ENCODE measurements around the gene EPB41. TPM values are rescaled to one million over a fixed set of nuclear protein-coding genes. Genes with fewer than 3 reads are reported as not detected.
"Not testable (repeated sequence)": the region's sequence is repeated elsewhere in the genome, so short reads cannot be mapped to it uniquely, and the experiment has no call there.

Gene EPB41
- total RNA-seq, 3 donors from 2014 or later (not counting 1 experiment from before 2014, with no cell fraction given): 151 to 196 (median 172) TPM

DNA sequence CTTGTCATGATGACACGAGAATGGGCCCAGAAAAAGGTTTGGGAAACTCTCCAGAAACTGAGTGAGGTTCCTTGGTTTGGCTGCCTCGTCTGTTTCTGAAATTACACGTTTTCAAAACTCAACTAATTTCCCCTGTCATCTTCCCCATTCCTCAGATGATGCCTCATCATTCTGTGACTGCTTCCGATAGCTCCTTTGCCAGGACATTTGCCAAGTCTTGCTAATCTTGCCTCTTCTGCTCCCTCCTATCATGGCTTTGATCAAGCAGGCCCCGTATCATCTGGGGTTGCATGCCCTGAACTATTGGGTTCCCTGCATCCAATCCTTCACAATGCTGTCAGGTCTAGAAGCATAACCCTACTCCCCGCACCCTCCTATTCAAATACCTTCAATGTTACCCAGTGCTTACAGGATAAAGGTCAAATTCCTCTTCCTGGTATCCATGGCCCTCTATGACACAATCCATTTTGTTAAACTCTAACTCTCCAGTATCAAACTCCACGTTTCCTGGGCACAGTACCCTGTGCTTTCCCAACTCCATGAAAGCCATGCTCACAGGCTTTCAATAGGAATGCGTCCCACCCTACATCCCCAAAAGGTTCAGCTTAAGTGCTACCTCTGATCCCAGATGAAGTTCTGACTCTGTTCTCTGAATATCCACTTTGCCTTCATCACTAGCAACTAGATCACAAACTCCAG lies 231.5 kb downstream of the EPB41 start:
- intact Hi-C loops (cut with micrococcal nuclease): no loop called here
- WGBS (ENCODE audit: insufficient coverage): 82% methylated on average over 8 of the region's 8 CpGs
- peaks cover 42% of the 10 kb centered on the region for H3K36me3 ChIP-seq (ENCODE audit: control insufficient read depth, insufficient read depth, low read length)

GRCh38 chr1:29148656-29149491 lies 234.5 kb downstream of the EPB41 start:
- DNase-seq (no peak), ATAC-seq (no peak)
- Histone ChIP-seq H3K9me3 (ENCODE audit: control insufficient read depth, insufficient read depth, low read length) (no peaks in the 10 kb centered on the region), H3K27me3 (ENCODE audit: control insufficient read depth, insufficient read depth, low read length) (no peaks in the 10 kb centered on the region), H3K4me1 (ENCODE audit: control insufficient read depth, insufficient read depth, low read length) (no peaks in the 10 kb centered on the region), H3K27ac (ENCODE audit: low read length) (no peak overlapping the region), H3K4me3 (ENCODE audit: low read length) (no peak overlapping the region), H3K36me3 (ENCODE audit: control insufficient read depth, insufficient read depth, low read length) (peaks cover 69% of the 10 kb centered on the region)
- TF ChIP-seq, protein P1, sequence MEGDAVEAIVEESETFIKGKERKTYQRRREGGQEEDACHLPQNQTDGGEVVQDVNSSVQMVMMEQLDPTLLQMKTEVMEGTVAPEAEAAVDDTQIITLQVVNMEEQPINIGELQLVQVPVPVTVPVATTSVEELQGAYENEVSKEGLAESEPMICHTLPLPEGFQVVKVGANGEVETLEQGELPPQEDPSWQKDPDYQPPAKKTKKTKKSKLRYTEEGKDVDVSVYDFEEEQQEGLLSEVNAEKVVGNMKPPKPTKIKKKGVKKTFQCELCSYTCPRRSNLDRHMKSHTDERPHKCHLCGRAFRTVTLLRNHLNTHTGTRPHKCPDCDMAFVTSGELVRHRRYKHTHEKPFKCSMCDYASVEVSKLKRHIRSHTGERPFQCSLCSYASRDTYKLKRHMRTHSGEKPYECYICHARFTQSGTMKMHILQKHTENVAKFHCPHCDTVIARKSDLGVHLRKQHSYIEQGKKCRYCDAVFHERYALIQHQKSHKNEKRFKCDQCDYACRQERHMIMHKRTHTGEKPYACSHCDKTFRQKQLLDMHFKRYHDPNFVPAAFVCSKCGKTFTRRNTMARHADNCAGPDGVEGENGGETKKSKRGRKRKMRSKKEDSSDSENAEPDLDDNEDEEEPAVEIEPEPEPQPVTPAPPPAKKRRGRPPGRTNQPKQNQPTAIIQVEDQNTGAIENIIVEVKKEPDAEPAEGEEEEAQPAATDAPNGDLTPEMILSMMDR (IDR thresholded peaks at IDR 0.05): no peak
- no peak overlapping the region for H3K4me3 Mint-ChIP-seq
- peaks cover 26% of the 10 kb centered on the region for H3K36me3 Mint-ChIP-seq
- intact Hi-C loops (cut with micrococcal nuclease): no loop called here
- no peaks in the 10 kb centered on the region for H3K27me3 Mint-ChIP-seq (ENCODE audit: low read depth in 2 of 2)
- WGBS (ENCODE audit: insufficient coverage): 97% methylated on average over 35 of the region's 35 CpGs
- H3K27ac Mint-ChIP-seq: peak overlapping the region; percentile 25 to 71
- H3K4me1 Mint-ChIP-seq: peaks cover 4 to 18% of the 10 kb centered on the region in 2 donors
- H3K9me3 Mint-ChIP-seq: no peaks in the 10 kb centered on the region

More for the DNA sequence above, 231.5 kb downstream of the EPB41 start:
- no peak overlapping the region for H3K4me3 Mint-ChIP-seq
- Histone ChIP-seq H3K4me3 (ENCODE audit: low read length) (no peak overlapping the region), H3K27ac (ENCODE audit: low read length) (no peak overlapping the region), H3K4me1 (ENCODE audit: control insufficient read depth, insufficient read depth, low read length) (no peaks in the 10 kb centered on the region), H3K9me3 (ENCODE audit: control insufficient read depth, insufficient read depth, low read length) (no peaks in the 10 kb centered on the region), H3K27me3 (ENCODE audit: control insufficient read depth, insufficient read depth, low read length) (no peaks in the 10 kb centered on the region)
- DNase-seq: no peak
- H3K36me3 Mint-ChIP-seq: peaks cover 24% of the 10 kb centered on the region
- TF ChIP-seq, protein P1 (IDR thresholded peaks at IDR 0.05): no peak
- H3K9me3 Mint-ChIP-seq: no peaks in the 10 kb centered on the region
- peak in 1 of 3 donors; percentile 14 for ATAC-seq
- H3K27me3 Mint-ChIP-seq (ENCODE audit: low read depth in 2 of 2): no peaks in the 10 kb centered on the region
- H3K4me1 Mint-ChIP-seq: peaks cover 4 to 9% of the 10 kb centered on the region in 2 donors
- peak overlapping the region; percentile 25 to 30 for H3K27ac Mint-ChIP-seq

DNA sequence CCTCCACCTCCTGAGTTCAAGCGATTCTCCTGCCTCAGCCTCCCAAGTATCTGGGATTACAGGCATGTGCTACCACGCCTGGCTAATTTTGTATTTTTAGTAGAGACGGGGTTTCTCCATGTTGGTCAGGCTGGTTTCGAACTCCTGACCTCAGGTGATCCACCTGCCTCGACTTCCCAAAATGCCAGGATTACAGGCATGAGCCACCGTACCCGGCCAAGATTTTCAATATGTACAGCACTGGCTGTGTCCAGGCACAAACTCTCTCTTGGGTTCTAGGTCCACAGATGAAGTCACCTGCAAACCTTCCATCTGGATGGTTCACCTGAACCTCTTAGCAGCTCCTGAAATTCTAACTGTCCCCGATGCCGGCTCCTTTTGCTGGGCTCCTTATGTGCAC lies 236.0 kb downstream of the EPB41 start:
- H3K9me3 ChIP-seq (ENCODE audit: control insufficient read depth, insufficient read depth, low read length); ATAC-seq; H3K4me1 ChIP-seq (ENCODE audit: control insufficient read depth, insufficient read depth, low read length); H3K9me3 Mint-ChIP-seq; DNase-seq; intact Hi-C loops (cut with micrococcal nuclease); H3K27me3 ChIP-seq (ENCODE audit: control insufficient read depth, insufficient read depth, low read length); H3K4me3 ChIP-seq (ENCODE audit: low read length); H3K27me3 Mint-ChIP-seq (ENCODE audit: low read depth in 2 of 2); H3K4me3 Mint-ChIP-seq; H3K27ac ChIP-seq (ENCODE audit: low read length): not testable (repeated sequence)
- 98% methylated on average over 7 of the region's 9 CpGs for WGBS (ENCODE audit: insufficient coverage)
- H3K36me3 ChIP-seq (ENCODE audit: control insufficient read depth, insufficient read depth, low read length): peaks cover 83% of the 10 kb centered on the region
- peaks cover 4 to 18% of the 10 kb centered on the region in 2 donors for H3K4me1 Mint-ChIP-seq
- peaks cover 33% of the 10 kb centered on the region for H3K36me3 Mint-ChIP-seq
- peak overlapping the region in 1 of 2 donors; percentile 35 for H3K27ac Mint-ChIP-seq
